ENCODE results near the gene GALNT13.

GALNT13 gene

GRCh38 chr2:154259030-154259429 lies 387.3 kb downstream of the GALNT13 start:
- Histone ChIP-seq H3K9ac (ENCODE audit: low read length) (no peak overlapping the region), H3K9me3 (ENCODE audit: insufficient read depth, low read length) (no peaks in the 10 kb centered on the region), H3K27ac (ENCODE audit: low read depth, low read length) (no peak overlapping the region), H3K79me2 (ENCODE audit: insufficient read depth, low read length) (no peaks in the 10 kb centered on the region), H3K9me2 (replicated peaks; ENCODE audit: insufficient read depth, low read length) (no peaks in the 10 kb centered on the region; the same call in 1 of the 2 replicates), H3K4me3 (ENCODE audit: insufficient read depth, low read length, poor library complexity, severe bottlenecking) (no peak overlapping the region), H3K36me3 (ENCODE audit: low read length) (no peaks in the 10 kb centered on the region), H4K20me1 (ENCODE audit: low read depth, low read length) (no peaks in the 10 kb centered on the region), H3K4me2 (ENCODE audit: low read depth, low read length, poor library complexity, severe bottlenecking) (no peak overlapping the region), H3K27me3 (ENCODE audit: low read length) (no peaks in the 10 kb centered on the region), H3F3A (ENCODE audit: insufficient read depth) (no peaks in the 10 kb centered on the region), H2AFZ (ENCODE audit: low read depth, low read length, severe bottlenecking) (no peak overlapping the region)
- TF ChIP-seq EZH2phosphoT487 (conservative IDR thresholded peaks at IDR 0.05; ENCODE audit: low read length) (no peak), CTCF (IDR thresholded peaks at IDR 0.05; ENCODE audit: insufficient read depth, low read length, poor library complexity, severe bottlenecking) (no peak)

GRCh38 chr2:154261473-154262027 lies 389.8 kb downstream of the GALNT13 start:
- Histone ChIP-seq H2AFZ (ENCODE audit: low read depth, low read length, severe bottlenecking) (no peak overlapping the region), H3K36me3 (ENCODE audit: low read length) (no peaks in the 10 kb centered on the region), H3K9ac (ENCODE audit: low read length) (no peak overlapping the region), H3K27me3 (ENCODE audit: low read length) (no peaks in the 10 kb centered on the region), H3K4me2 (ENCODE audit: low read depth, low read length, poor library complexity, severe bottlenecking) (no peak overlapping the region), H3K27ac (ENCODE audit: low read depth, low read length) (no peak overlapping the region), H3F3A (ENCODE audit: insufficient read depth) (no peaks in the 10 kb centered on the region), H3K9me2 (replicated peaks; ENCODE audit: insufficient read depth, low read length) (no peaks in the 10 kb centered on the region; the same call in 1 of the 2 replicates), H4K20me1 (ENCODE audit: low read depth, low read length) (no peaks in the 10 kb centered on the region), H3K4me3 (ENCODE audit: insufficient read depth, low read length, poor library complexity, severe bottlenecking) (no peak overlapping the region), H3K9me3 (ENCODE audit: insufficient read depth, low read length) (no peaks in the 10 kb centered on the region), H3K79me2 (ENCODE audit: insufficient read depth, low read length) (no peaks in the 10 kb centered on the region)
- no peak for TF ChIP-seq CTCF (IDR thresholded peaks at IDR 0.05; ENCODE audit: insufficient read depth, low read length, poor library complexity, severe bottlenecking)
- TF ChIP-seq EZH2phosphoT487 (conservative IDR thresholded peaks at IDR 0.05; ENCODE audit: low read length): no peak

GRCh38 chr2:154263206-154263605 lies 391.5 kb downstream of the GALNT13 start:
- no peaks in the 10 kb centered on the region for H3K36me3 ChIP-seq (ENCODE audit: low read length)
- H2AFZ ChIP-seq (ENCODE audit: low read depth, low read length, severe bottlenecking): no peak overlapping the region
- H4K20me1 ChIP-seq (ENCODE audit: low read depth, low read length): no peaks in the 10 kb centered on the region
- H3K9me2 ChIP-seq (replicated peaks; ENCODE audit: insufficient read depth, low read length): no peaks in the 10 kb centered on the region; the same call in 1 of the 2 replicates
- H3K79me2 ChIP-seq (ENCODE audit: insufficient read depth, low read length): no peaks in the 10 kb centered on the region
- no peak overlapping the region for H3K9ac ChIP-seq (ENCODE audit: low read length)
- no peak overlapping the region for H3K4me3 ChIP-seq (ENCODE audit: insufficient read depth, low read length, poor library complexity, severe bottlenecking)
- H3K27me3 ChIP-seq (ENCODE audit: low read length): no peaks in the 10 kb centered on the region
- H3K4me2 ChIP-seq (ENCODE audit: low read depth, low read length, poor library complexity, severe bottlenecking): no peak overlapping the region
- H3K9me3 ChIP-seq (ENCODE audit: insufficient read depth, low read length): no peaks in the 10 kb centered on the region
- H3K27ac ChIP-seq (ENCODE audit: low read depth, low read length): no peak overlapping the region
- H3F3A ChIP-seq (ENCODE audit: insufficient read depth): no peaks in the 10 kb centered on the region
- TF ChIP-seq EZH2phosphoT487 (conservative IDR thresholded peaks at IDR 0.05; ENCODE audit: low read length): no peak
- no peak for TF ChIP-seq CTCF (IDR thresholded peaks at IDR 0.05; ENCODE audit: insufficient read depth, low read length, poor library complexity, severe bottlenecking)

Measured in SU-DHL-6 (cell line).